Occipital lobe (tissue), 3 donors: ENCODE data around the gene AKT1S1. TPM values are rescaled to one million over a fixed set of nuclear protein-coding genes. Genes with fewer than 3 reads are reported as not detected.
"Not testable (repeated sequence)": the region's sequence is repeated elsewhere in the genome, so short reads cannot be mapped to it uniquely, and the experiment has no call there.

Experiments used
- DNase-seq: peaks from one replicate; lab custom pipeline; 2025; lab: John Stamatoyannopoulos, UW
- small RNA-seq: library from RNA; depleted of rRNA; stranded (forward); fragments of <200 nt; gene quantifications from one replicate; pipeline ENCODE3, GENCODE V24; 2014
- total RNA-seq: library from RNA; depleted of rRNA; stranded (reverse); fragments of >200 nt; gene quantifications from one replicate; pipeline ENCODE4 v1.2.3, GENCODE V29; 2014

Gene AKT1S1
- total RNA-seq, 1 donor from 2014 or later = 3.9 TPM

DNA sequence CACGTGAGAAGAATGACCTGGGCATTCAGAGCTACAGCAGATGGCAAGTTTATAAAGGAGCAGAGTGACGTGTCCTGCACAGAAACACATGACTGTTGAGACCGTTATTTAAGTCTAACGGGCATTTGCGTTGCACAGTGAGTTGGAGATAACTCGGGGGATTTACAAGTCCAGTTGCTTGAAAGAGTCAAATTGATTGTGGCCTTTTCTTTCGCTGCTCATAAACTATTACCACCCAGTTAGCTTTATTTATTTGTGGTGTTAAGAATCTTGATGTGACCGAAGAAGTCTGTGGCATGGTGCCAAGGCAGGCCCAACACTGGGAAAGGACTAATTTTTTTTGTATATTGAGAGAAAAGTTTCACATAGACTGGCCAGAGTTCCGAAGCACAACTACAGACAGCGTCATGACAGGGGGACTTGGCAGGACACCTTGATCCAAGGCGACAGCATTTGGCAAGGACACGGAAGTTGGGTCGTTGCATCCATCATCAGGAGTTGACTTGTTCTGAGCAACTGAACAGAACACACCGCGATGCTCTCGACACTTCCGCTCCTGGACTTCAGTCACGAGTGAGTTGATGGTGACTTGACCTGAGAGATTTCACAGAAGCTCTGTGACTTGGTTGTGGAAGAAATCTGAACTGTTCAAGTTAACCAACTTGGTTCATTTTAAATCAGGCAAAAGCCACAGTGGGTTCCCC lies 38.1 kb downstream of the AKT1S1 start:
- no peak for DNase-seq

DNA sequence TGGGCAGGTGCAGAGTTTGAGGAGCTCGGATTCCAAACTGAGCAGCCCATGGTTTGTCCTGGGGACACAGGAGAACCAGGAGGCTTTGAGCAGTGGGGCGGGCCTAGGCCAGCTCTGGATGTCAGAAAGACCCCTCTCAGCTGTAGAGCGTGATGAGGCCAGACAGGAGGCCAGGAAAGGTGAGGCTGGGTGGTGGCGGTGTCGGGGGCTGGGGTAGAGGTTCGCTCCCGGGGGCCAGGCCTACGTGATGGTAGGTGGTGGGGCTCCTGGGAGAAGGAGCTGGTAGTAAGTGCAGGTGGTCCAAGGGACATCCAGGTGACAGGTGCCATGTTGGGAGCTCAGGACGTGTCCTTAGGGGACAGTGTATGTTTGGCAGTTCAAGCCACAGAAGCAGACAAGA lies 39.7 kb downstream of the AKT1S1 start:
- DNase-seq = no peak

DNA sequence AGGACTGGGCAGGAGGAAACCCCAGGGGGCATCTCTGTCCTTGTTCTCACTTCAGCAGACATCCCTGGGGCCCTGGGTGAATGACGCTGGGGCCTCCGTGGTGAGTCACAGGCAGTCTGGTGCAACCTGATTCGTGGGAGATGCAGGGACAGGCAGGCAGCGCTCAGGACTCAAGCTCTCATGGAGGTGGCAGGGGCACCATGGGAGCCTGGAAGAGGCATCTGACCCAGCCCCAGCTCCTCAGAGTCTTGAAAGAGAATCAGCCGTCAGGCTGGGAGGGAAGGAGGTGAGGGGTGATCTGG lies 40.2 kb downstream of the AKT1S1 start:
- no peak for DNase-seq

DNA sequence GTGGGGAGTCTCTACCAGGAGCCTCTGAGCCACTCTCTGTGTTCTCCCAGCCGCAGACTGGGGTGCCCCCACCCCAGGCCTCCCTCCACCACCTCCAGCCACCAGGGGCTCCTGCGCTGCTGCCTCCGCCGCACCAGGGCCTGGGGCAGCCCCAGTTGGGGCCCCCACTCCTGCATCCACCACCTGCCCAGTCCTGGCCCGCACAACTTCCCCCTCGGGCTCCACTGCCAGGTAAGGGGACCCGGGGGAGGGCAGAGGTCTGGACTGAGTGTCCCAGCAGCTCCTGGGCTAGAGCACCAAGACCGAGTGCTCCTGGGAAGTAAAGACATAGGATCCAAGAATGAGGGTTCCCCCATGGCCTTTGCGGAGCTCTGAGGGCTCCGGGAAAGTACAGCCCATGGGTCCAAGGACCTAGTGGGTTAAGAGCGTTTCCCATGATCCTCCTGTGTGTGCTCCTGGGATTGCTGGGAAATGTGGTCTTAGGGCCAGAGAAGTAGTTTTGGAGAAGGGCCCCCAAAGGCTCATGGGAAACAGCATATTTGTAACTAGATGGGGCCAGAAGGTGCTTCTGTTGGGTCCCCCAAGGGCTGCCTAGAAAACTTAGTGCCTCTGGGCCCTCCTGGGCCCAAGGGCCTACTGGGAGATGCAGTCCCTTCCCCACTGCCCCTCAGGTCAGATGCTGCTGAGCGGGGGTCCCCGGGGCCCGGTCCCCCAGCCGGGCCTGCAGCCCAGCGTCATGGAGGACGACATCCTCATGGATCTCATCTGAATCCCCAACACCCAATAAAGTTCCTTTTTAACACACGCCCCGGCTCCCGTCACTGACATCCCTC lies 40.8 kb downstream of the AKT1S1 start:
- no peak for DNase-seq

DNA sequence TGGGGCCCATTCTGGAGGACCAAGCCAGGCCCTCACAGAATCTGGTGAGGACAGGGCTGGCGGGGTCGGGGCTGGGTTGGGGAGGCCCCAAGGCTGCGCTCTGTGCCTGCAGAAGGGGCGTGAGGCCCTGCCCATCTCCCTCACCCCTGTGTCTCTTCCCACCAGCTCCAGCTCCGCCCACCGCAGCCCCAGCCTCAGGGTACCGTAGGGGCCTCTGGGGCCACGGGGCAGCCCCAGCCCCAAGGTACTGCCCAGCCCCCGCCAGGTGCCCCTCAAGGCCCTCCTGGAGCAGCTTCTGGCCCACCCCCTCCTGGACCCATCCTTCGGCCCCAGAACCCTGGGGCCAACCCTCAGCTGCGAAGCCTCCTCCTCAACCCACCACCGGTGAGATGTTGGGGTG lies 41.6 kb downstream of the AKT1S1 start:
- no peak for DNase-seq

DNA sequence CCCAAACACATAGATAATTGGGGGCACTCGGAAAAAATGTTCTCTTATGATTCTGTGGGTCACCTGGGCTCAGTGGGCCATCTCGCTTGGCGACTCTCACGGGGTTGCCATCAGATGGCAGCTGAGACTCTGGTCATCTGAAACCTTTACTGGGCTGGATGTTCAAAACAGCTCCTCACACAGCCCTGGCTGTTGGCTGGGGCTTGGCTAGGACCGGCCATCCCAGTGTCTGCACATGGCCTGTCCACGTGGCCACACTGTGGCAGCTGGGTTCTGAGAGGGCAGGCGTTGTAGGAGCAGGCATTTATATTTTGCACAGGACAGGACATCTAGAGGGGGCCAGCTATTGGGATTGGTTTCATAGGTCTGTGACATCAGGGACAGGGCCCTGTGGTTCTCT lies 43.6 kb downstream of the AKT1S1 start:
- no peak for DNase-seq

DNA sequence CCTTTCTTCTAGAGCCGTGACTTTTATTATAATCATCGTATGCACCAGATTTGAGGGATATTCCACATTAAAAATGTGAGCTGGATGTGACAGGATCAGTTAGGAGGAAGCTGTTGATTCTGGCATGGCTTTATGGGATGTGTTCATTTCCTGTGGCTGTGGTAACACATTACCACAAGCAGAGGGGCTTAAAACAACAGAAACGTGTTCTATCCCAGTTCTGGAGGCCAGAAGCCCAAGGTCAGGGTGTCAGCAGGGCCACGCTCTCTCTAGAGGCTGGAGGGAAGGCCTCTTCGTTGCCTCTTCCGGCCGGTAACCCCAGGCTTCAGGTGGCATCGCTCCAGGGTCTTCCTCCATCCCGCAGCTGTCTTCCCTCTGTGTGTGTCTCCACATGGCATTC lies 44.6 kb downstream of the AKT1S1 start:
- no peak for DNase-seq

DNA sequence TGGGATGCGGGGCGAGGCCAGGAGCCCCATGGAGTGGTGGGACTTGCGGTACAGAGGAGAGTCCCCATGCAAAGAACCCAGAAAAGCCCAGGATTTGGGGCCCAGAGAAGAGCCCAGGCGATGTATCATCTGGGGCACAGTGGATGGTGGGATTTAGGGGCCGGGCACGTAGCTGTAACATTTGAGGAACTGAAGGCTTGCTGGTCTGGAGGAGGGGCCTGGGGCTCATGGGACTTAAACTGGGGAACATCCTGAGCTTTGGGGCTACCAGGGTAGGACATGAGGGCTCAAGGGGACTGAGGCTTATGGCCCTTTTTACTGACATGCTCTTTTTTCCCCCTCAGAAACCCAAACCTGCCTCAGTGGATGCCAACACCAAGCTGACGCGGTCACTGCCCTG lies 45.6 kb downstream of the AKT1S1 start:
- DNase-seq = no peak

DNA sequence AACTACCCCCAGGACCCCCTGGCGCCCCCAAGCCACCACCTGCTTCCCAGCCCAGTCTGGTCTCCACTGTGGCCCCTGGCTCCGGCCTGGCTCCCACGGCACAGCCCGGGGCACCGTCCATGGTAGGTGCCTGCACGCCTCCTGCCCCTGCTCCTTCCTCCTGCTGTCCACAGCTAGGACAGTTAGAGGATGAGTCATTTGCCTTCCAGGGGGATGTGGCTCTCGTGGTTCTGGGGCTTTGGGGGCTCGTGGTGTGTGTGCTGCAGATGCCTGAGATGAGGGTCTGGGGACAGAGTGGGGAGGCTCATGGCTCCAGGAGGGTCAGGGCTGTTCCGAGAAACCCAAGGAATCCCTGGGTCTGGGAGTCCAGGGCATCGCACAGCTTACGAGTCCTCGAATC lies 46.4 kb downstream of the AKT1S1 start:
- DNase-seq = no peak

DNA sequence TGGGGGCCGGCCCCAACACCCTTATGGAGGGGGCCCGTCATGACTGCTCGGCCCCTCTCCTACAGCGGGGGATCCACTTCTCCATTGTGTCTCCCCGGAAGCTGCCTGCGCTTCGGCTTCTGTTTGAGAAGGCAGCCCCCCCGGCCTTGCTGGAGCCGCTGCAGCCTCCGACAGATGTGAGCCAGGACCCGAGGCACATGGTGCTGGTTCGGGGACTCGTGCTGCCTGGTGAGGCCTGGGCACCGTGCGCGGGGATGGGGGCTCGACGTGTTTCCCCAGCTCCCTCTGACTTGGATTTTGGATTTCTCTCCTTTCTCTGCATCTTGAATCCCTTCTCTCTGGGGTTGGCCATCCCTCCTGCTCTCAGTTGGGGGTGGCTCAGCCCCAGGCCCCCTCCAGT lies 47.4 kb downstream of the AKT1S1 start:
- DNase-seq = no peak

DNA sequence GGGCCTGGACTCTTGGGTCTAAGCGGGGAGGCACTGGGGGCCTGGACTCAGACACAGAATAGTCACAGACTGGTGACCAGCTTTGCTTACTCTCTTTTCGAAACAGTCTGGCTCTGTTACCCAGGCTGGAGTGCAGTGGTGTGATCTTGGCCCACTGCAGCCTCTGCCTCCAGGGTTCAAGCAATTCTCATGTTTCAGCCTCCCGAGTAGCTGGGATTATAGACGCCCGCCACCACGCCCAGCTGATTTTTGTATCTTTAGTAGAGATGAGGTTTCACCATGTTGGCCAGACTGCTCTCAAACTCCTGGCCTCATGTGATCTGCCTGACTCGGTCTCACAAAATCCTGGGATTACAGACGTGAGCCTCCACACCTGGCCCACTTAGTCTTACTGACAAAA lies 48.0 kb downstream of the AKT1S1 start:
- no peak for DNase-seq

DNA sequence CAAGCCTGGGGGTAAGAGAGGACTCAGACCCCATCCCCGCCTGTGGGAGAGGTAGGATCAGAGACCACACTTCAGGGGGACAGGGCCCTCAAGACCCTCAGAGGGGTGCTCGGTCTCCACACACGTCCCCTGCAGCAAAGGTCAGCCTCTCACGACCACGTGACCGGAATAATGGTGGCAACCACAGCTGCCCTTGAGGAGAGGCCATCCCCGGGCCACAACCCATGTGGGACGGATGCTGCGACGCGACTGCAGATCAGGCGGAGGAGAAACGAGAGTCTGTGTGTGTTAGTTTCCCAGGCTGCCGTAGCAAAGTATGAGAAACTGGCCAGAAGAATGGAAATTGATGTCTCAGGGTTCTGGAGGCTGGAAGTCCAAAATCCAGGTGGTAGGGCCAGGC lies 50.1 kb downstream of the AKT1S1 start:
- DNase-seq = no peak

DNA sequence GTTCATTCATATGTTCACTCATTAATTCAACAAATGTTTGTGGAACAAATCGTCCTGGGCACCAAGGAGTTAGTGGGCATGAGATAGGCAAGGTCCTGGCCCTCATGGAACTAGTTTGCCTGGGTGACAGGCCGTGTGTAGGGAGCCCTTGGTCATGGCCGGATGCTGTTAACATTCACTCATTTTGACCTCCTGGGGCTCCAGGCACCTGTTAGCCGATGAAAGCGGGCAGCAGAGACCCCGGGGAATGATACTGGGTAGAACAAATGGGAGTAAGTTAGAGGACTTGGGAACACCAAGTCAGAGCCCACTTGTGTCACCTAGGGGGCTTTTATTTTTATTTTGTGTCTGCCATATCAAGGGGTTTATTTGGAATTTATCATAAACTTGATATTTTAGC lies 52.5 kb downstream of the AKT1S1 start:
- DNase-seq = no peak

DNA sequence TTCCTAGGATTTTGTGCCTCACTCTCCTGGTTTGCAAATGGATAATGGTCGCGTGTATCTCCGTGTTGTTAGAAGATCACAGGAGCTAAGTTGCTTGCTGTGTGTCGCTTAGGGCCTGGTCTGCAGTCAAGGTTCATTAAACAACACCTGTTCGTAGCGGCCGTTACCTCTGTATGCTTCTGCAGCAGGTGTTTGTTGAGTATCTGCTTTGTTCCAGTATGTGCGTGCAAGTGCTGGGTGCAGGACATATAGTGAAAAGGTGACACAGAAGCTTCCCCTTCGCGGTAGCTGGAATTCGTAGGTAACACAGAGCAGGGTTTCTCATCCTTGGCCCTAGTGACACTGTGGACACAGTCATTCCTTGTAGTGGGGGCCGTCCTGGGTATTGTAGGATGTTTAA lies 53.7 kb downstream of the AKT1S1 start:
- DNase-seq = no peak

DNA sequence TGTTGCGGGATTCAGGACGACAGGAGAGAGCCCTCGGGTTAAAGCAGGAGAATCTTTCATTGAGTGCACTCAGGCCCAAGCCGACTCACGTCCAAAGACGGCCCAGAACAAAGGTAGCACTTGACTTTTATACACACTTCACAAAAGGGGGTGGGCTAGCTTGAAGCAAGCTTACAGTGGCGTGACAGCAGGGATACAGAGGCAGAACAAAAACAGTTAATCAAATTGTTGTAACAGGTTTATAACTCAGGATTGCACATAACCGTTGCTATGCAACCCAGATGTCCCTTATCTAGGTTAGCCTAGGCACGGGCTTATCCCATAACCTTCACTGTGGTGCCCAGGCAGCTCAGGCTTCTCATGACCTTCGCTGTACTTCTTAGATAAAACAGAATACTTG lies 57.0 kb downstream of the AKT1S1 start:
- DNase-seq = no peak

DNA sequence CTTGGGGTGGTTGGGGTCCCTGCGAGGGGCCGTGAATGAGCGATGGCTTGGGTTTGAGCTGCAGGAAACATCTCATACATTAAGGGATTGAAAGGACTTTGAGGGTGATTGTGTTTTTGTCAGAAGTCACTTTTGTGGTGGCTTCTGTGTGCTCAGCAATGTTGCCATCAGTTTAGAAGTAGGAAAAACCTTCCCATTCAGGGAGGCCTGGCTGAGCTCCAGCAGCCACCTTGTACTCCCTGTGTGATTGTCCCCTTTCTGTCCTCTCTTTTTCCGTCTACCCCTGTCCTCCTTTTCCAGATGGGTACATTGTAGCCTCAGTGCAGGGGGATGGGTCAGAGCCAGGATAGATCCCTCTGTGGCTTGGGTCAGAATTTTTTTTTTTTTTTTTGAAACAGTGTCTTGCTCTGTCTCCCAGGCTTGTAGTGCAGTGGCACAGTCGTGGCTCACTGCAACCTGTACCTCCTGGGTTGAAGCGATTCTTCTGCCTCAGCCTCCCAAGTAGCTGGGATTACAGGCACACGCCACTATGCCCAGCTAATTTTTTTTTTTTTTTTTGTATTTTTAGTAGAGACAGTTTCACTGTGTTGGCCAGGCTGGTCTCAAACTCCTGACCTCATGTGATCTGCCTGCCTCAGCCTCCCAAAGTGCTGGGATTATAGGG lies 57.6 kb downstream of the AKT1S1 start:
- DNase-seq = not testable (repeated sequence)

Small RNAs within 50 kb of the gene (small RNA-seq; reads per million reads assigned to genes)
- not detected for gene MIR4749

Other genes with a start within 250 kb of the AKT1S1 start
- 1.1 TPM for gene RRAS, start 237.2 kb downstream of the AKT1S1 start, total RNA-seq
- 11.5 TPM for gene SCAF1, start 235.1 kb downstream of the AKT1S1 start, total RNA-seq
- gene IRF3, start 211.5 kb downstream of the AKT1S1 start, total RNA-seq = 8.1 TPM
- gene BCL2L12, start 211.4 kb downstream of the AKT1S1 start, total RNA-seq = not detected
- 177 TPM for gene PRMT1, start 200.1 kb downstream of the AKT1S1 start, total RNA-seq
- gene ADM5, start 187.8 kb downstream of the AKT1S1 start, total RNA-seq = 0.78 TPM
- gene CPT1C, start 186.2 kb downstream of the AKT1S1 start, total RNA-seq = 42.1 TPM
- 0.31 TPM for gene TSKS, start 114.0 kb downstream of the AKT1S1 start, total RNA-seq
- 49.0 TPM for gene AP2A1, start 110.4 kb downstream of the AKT1S1 start, total RNA-seq
- 21.7 TPM for gene FUZ, start 64.1 kb downstream of the AKT1S1 start, total RNA-seq
- gene MED25, start 59.1 kb downstream of the AKT1S1 start, total RNA-seq = 12.8 TPM
- gene PTOV1, start 26.2 kb downstream of the AKT1S1 start, total RNA-seq = 99.2 TPM
- gene PNKP, start 9.8 kb downstream of the AKT1S1 start, total RNA-seq = 24.0 TPM
- gene TBC1D17, start 347 bp upstream of the AKT1S1 start, total RNA-seq = 6.1 TPM
- gene IL4I1, start 19.5 kb upstream of the AKT1S1 start, total RNA-seq = not detected
- gene ATF5, start 51.9 kb upstream of the AKT1S1 start, total RNA-seq = 8.6 TPM
- gene NUP62, start 52.1 kb upstream of the AKT1S1 start, total RNA-seq = 23.9 TPM
- 0.31 TPM for gene SIGLEC11, start 83.8 kb upstream of the AKT1S1 start, total RNA-seq
- gene VRK3, start 148.0 kb upstream of the AKT1S1 start, total RNA-seq = 18.4 TPM
- 11.5 TPM for gene ZNF473, start 148.7 kb upstream of the AKT1S1 start, total RNA-seq